ENCODE measurements around the gene NFKB1.

DNA sequence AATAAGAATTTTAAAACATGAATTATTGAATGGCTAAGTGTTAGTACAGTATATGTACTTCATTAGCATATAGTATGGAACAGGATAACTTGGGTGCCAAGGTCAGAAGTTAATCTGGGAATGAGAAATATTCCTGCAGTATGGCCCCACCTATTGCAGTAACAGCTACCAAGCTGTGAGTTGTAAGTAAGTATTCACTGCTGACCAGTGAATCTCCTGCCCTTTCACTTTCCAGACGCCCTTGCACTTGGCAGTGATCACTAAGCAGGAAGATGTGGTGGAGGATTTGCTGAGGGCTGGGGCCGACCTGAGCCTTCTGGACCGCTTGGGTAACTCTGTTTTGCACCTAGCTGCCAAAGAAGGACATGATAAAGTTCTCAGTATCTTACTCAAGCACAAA is 105.1 kb downstream of the NFKB1 start:
- no peak for TF ChIP-seq CTCF (IDR thresholded peaks at IDR 0.05)
- TF ChIP-seq POLR2A (IDR thresholded peaks at IDR 0.05): no peak
